ENCODE data around the gene PCDHB7. TPM values are rescaled to one million over a fixed set of nuclear protein-coding genes. Genes with fewer than 3 reads are reported as not detected.
A peak's percentile ranks its signal among the peaks of the same experiment; 100 is the strongest.
"Not testable (repeated sequence)": the region's sequence is repeated elsewhere in the genome, so short reads cannot be mapped to it uniquely, and the experiment has no call there.

The PCDHB7 gene
- 1 to 10 TPM; 2.3 to 4.6 (median 3.4) TPM for total RNA-seq

GRCh38 chr5:141172381-141173204 lies at the start of gene PCDHB7:
Gene PCDHB7, plus strand, starts transcription at chr5:141172644. Its CDS starts 192 bp downstream, at chr5:141172836.
- H3K4me1 ChIP-seq: no peaks in the 10 kb centered on the region
- TF ChIP-seq POLR2A (IDR thresholded peaks at IDR 0.05) (no peak), CTCF (IDR thresholded peaks at IDR 0.05) (peak in 2 of 3 donors; percentile 20 to 28)
- peaks cover 49 to 74% of the 10 kb centered on the region in 2 donors for H3K9me3 ChIP-seq
- H3K4me3 ChIP-seq: peak within 1 kb of the TSS; percentile 7 to 24 (median 21)
- intact Hi-C loops (cut with DNase I; ENCODE audit: low total_unique reads): no loop called here
- no peak for DNase-seq (ENCODE audit: low spot score in 2 of 2)
- H3K27me3 ChIP-seq: no peaks in the 10 kb centered on the region
- H3K27ac ChIP-seq: no peak within 1 kb of the TSS
- H3K36me3 ChIP-seq: no peaks in the 10 kb centered on the region

GRCh38 chr5:141123396-141124135 lies 48.9 kb upstream of the PCDHB7 start:
- intact Hi-C loops (cut with DNase I; ENCODE audit: low total_unique reads); H3K27me3 ChIP-seq: not testable (repeated sequence)

GRCh38 chr5:141127305-141127704 lies 45.1 kb upstream of the PCDHB7 start:
- TF ChIP-seq POLR2AphosphoS5 (IDR thresholded peaks at IDR 0.05) (no peak), POLR2A (IDR thresholded peaks at IDR 0.05) (no peak), CTCF (IDR thresholded peaks at IDR 0.05) (no peak)
- Histone ChIP-seq H3K9me3 (peaks cover 39 to 64% of the 10 kb centered on the region in 2 donors), H3K36me3 (no peaks in the 10 kb centered on the region), H3K4me3 (no peak overlapping the region), H3K27me3 (no peaks in the 10 kb centered on the region), H3K4me1 (no peaks in the 10 kb centered on the region), H3K27ac (no peak overlapping the region)
- DNase-seq (ENCODE audit: low spot score in 2 of 2): no peak
- intact Hi-C loops (cut with DNase I; ENCODE audit: low total_unique reads): no loop called here

More at GRCh38 chr5:141123396-141124135, 48.9 kb upstream of the PCDHB7 start:
- not testable (repeated sequence) for H3K27ac ChIP-seq; H3K36me3 ChIP-seq; DNase-seq (ENCODE audit: low spot score in 2 of 2); H3K4me1 ChIP-seq
- Histone ChIP-seq H3K9me3 (peaks cover 38 to 61% of the 10 kb centered on the region in 2 donors), H3K4me3 (peak overlapping the region in 2 of 3 donors; percentile 2 to 17)

GRCh38 chr5:141135030-141135717 lies 37.3 kb upstream of the PCDHB7 start, which contains the start of gene PCDHB5:
Gene PCDHB5, plus strand, starts transcription at chr5:141135206. Its CDS starts 229 bp downstream, at chr5:141135435.
- intact Hi-C loops (cut with DNase I; ENCODE audit: low total_unique reads): no loop called here
- Histone ChIP-seq H3K4me3 (peak within 1 kb of the TSS; percentile 29 to 56 (median 41)), H3K27ac (no peak within 1 kb of the TSS)

More at GRCh38 chr5:141135030-141135717, 37.3 kb upstream of the PCDHB7 start, which contains the start of gene PCDHB5:
- peaks cover 53 to 87% of the 10 kb centered on the region in 2 donors for H3K9me3 ChIP-seq
- no peak for DNase-seq (ENCODE audit: low spot score in 2 of 2)
- H3K27me3 ChIP-seq: no peaks in the 10 kb centered on the region
- TF ChIP-seq CTCF (IDR thresholded peaks at IDR 0.05) (peak in 1 of 3 donors; percentile 22), POLR2AphosphoS5 (IDR thresholded peaks at IDR 0.05) (no peak), POLR2A (IDR thresholded peaks at IDR 0.05) (no peak)
- H3K4me1 ChIP-seq: no peaks in the 10 kb centered on the region
- no peaks in the 10 kb centered on the region for H3K36me3 ChIP-seq
